ENCODE data around the gene RNF115. TPM values are rescaled to one million over a fixed set of nuclear protein-coding genes. Genes with fewer than 3 reads are reported as not detected.

RNF115 gene
- total and polyA plus RNA-seq, 2 of the 13 experiments (the other 11 are each of a cell fraction or from before 2014, with no cell fraction given) = 6.0 to 10.1 TPM

DNA sequence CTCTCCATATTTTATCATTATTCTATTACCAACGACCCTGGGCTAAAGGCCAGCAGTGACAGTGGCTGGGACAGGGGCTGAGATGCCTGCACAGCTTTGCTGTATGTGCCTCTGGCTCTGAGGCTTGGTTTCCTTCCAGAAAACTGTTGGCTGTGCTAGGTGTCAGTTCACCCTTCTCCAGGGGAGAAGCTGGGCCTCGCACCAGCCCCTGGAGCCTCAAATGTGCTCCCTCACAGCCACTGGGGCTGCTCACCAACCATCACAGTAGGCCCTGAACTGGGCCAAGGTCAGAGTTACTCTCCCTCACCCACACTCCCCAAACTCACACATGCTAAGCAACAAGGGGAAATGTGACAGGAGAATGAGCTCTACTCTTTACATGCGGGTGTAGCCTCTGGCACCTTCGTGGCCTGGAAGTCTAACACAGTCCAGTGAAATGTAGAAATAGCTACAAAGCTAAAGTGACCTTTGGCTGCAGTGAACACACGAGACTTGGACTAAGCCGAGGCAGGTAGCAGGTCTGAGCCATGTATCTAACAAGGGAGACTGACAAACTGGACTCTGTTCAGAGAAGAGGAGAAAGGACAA is 109.3 kb downstream of the RNF115 start (continued):
- TF ChIP-seq ZNF609 (CRISPR knock-in tag; IDR thresholded peaks at IDR 0.05; ENCODE audit: borderline replicate concordance) (peak; percentile 56; the same call in 1 of the 2 replicates), TFDP2 (CRISPR knock-in tag; IDR thresholded peaks at IDR 0.05) (peak; percentile 65), SAP130 (CRISPR knock-in tag; IDR thresholded peaks at IDR 0.05; ENCODE audit: low read depth) (peak; percentile 52; the same call in 1 of the 2 replicates), POLR2A (IDR thresholded peaks at IDR 0.05; ENCODE audit: insufficient read depth in 1 of 2, low read depth in 2 of 2, low read length in 2 of 2) (peak; percentile 35 to 63; a peak in 3 of 4 replicates), SPEN (CRISPR knock-in tag; IDR thresholded peaks at IDR 0.05; ENCODE audit: low read depth) (peak; percentile 80), KMT2B (CRISPR knock-in tag; IDR thresholded peaks at IDR 0.05) (peak; percentile 42; the same call in 1 of the 2 replicates), HNF4A (CRISPR knock-in tag; IDR thresholded peaks at IDR 0.05) (peak; percentile 89), SNAPC2 (CRISPR knock-in tag; IDR thresholded peaks at IDR 0.05) (0 out of 2 replicates have a peak, but pooled peaks have one; percentile 33), KDM5B (CRISPR knock-in tag; IDR thresholded peaks at IDR 0.05; ENCODE audit: borderline replicate concordance) (peak; percentile 55; the same call in 1 of the 2 replicates), SP140L (CRISPR knock-in tag; IDR thresholded peaks at IDR 0.05; ENCODE audit: borderline replicate concordance) (no peak), HNF4G (IDR thresholded peaks at IDR 0.05; ENCODE audit: borderline replicate concordance, low read depth, low read length) (peak; percentile 77), HNF4G (CRISPR knock-in tag; IDR thresholded peaks at IDR 0.05; ENCODE audit: borderline replicate concordance, low read depth) (no peak), FOXC1 (CRISPR knock-in tag; IDR thresholded peaks at IDR 0.05; ENCODE audit: borderline replicate concordance) (peak; percentile 90; the same call in 1 of the 2 replicates), SRY (CRISPR knock-in tag; IDR thresholded peaks at IDR 0.05) (peak; percentile 24; the same call in 1 of the 2 replicates), ZNF687 (CRISPR knock-in tag; IDR thresholded peaks at IDR 0.05) (peak; percentile 96), PBX2 (CRISPR knock-in tag; IDR thresholded peaks at IDR 0.05) (no peak)
- TF ChIP-seq, protein P1, sequence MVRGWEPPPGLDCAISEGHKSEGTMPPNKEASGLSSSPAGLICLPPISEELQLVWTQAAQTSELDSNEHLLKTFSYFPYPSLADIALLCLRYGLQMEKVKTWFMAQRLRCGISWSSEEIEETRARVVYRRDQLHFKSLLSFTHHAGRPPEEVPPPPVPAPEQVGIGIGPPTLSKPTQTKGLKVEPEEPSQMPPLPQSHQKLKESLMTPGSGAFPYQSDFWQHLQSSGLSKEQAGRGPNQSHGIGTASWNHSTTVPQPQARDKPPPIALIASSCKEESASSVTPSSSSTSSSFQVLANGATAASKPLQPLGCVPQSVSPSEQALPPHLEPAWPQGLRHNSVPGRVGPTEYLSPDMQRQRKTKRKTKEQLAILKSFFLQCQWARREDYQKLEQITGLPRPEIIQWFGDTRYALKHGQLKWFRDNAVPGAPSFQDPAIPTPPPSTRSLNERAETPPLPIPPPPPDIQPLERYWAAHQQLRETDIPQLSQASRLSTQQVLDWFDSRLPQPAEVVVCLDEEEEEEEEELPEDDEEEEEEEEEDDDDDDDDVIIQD (CRISPR knock-in tag; IDR thresholded peaks at IDR 0.05; ENCODE audit: low read depth) = peak; percentile 59

Data from HepG2 (cell line).